HG02943 (cell line): ENCODE measurements around the gene GABRB3.
"Not testable (repeated sequence)": the region's sequence is repeated elsewhere in the genome, so short reads cannot be mapped to it uniquely, and the experiment has no call there.

Source experiments
- ATAC-seq: cut with Tn5 transposase; IDR thresholded peaks from one replicate; pipeline ENCODE4 v1.9.1; 2021; ENCODE audit warnings: mild to moderate bottlenecking, low read depth, moderate library complexity; ENCODE audit not compliant: unreplicated experiment

GABRB3 gene

DNA sequence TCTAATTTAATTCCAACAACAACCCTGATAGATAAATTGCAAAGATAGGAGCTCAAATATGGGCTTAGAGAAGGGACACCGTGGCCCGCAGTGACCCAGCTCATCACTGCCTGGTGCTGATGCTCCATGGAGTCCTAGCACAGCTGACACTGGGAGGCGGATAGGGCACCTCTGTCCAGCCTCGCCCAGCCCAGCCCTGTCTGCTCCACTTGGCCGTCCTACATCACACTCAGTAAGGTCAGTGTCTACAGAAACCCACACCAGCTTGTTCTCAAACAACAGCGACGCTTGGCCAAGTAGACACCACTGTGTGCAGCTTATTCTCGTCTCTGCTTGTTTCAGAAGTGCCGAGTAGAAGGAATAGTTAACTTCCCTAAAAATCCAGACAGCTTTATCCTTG is 33.9 kb downstream of the GABRB3 start:
- no peak for ATAC-seq

DNA sequence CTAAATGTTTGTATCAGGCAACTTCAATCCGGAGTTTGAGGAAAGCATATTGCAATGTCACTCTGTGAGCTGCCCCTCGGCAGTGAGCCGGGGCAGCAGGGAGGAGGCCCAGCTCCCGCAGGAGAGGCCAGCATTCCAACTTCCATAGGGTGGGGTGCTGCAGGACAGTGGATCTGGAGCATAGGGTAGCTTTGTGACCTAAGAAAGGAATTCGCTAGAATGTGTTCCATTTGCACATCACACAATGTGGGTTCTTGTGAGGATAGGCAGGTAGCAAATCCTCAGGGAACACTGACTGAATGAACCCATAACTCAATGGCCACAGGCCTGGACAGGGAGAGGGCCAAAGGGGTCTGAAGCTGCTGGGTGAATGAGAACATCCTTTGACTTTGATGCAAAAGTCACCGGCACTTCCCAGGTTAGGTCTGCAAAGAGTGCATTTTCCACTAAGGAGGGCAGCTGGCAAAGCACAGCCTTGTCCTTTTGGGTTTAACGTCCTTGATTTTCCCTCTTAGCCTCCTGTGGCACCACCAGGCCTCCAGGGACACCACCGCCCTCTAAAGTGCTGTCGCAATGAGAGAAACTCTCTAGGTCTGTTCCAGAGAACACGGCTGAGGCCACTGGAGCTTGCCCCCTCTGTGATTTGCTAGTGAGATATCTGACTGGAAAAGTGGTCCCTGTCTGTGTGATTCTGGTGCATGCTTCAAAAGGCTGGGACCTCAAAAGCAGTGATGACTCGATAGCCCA is 36.2 kb downstream of the GABRB3 start:
- ATAC-seq = no peak

DNA sequence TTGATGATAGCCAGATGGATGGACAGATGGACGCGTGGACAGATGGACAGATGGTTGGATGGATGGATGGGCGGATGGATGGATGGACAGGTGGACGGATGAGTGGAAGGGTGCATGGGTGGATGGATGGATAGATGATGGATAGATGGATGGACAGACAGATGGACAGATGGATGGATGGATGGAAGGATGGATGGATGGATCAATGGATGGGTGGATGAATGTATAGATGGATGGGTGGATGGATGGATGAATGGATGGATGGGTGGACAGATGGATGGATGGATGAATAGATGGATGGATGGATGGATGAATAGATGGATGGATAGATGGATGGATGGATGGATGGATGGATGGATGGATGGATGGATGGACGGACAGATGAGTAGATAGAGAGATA is 40.9 kb downstream of the GABRB3 start:
- no peak for ATAC-seq

DNA sequence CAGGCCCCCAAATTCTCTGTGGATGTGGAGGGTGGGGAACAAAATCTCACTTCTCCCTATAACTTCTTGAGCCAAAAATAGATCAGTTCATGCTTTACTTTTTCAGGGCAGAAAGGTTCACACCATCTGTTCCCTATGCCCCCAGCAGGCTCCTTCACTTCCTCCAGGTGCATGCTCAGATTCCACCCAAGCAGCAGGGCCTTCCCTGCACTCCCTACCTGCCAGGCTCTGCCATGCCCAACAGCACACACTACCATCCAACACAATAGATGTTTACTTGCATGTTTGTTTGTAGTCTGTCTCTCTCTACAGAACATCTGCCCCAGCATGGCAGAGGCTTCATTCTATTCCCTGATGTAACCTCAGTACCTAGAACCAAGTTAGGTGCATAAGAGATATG is 43.3 kb downstream of the GABRB3 start:
- no peak for ATAC-seq

DNA sequence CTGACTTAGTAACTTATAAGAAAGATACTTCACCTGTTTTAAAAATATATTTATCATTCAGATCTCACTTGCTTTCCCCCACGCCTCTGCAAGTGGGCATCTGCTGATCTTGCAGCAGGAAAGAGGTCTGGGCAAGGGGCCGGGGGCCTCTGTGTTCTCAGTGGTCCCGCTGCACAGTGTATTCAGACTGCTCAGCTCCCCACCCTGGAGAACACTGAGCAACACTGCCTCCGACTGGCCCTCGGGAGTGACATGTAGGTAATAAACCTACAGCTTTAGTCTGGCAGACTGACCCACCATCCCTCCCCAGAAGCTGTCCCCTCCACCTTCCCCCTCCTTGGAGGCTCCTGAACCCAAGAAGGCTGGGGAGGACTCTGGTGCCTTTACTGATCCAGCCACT is 43.8 kb downstream of the GABRB3 start:
- no peak for ATAC-seq

DNA sequence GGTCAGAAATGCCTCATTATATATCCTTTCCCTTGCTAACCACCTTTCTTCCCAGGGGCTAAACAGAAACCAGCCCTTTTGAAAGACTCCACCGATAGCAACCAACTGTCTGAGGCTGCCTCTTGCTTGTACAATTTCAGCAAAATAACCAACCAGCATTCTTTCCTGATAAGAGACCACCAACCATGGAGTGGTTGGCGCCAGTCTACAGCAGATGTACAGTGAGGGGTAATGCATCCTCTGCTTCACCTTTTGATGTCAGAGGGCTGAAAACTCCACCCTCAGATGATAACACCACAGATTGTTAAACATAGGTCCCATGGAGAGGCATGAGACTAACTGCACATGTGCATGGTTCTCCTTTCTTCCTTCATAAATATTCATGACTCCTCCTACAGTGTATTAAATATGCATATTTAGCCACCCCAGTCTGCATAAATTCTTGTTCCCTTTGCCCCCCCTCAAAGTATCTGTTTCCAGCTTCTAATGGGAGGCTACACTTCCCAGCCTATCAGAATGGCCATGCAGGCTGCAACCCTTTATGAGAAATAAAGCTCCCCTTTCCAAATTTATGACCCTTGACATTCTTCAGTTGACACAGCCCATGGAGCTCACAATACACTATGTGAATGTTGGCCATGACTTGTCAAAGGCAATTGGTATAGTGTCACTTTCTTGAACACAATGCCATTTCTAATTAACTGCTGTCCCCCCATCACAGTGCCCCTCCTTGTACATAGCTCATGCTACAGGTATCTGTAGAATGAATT is 48.3 kb downstream of the GABRB3 start:
- ATAC-seq = no peak

DNA sequence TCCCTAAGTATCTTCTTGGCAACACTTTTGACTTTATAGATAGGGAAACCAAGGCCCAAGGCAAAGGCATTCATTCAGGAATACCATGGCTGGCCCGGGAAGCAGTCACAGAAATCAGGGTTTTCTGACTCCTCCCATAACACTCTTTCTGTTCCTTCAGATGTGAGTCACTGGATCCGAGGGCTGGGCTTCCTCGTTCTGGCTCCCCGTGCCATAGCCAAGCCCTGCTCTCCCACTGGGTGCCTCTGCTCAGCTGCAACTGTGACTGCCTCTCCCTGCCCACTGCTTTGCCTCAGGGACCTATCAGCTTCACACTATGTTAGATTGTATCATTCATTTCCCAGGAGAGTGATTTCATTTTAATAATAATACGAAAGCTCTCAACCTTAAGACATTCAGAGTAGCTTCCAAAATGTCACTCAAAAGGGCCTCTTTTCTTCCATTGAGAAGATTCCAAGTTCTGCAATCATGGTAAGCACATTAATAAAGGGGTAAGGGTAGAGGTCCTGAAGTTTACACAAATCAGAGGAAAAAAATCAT is 50.2 kb downstream of the GABRB3 start:
- ATAC-seq = no peak

DNA sequence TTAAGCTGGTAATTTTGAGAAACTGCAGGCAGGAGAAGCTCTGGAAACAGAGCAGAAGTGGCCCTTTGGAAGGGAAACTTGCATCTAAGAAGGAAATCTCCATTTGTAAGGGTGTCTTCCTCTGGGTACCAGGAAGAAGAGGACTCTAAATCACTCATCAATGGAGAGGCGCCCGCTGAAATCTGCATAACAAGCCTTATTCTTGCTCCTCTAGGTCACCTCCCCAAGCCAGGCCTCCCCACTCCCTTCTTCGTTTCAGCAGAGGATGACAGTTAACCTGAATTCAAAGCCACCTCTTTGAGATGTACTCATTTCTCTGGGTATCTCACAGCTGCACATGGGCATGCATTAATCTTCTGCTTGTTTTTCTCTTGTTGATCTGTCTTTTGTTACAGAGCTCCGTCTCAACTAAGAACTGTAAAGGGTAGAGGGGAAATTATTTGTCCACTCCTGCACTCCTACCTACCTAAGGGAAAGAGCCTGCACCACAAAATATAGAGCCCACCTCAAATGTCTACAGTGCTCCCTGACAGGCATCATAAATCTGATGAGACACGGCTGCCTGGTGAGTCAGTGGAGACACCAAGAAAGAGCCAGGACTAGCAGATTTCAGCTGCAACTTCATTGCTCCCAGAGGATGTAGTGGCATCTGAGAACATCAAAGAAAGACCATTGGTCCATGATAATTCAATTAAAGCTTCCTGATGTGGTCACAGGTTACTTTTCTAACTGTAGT is 51.5 kb downstream of the GABRB3 start:
- no peak for ATAC-seq

DNA sequence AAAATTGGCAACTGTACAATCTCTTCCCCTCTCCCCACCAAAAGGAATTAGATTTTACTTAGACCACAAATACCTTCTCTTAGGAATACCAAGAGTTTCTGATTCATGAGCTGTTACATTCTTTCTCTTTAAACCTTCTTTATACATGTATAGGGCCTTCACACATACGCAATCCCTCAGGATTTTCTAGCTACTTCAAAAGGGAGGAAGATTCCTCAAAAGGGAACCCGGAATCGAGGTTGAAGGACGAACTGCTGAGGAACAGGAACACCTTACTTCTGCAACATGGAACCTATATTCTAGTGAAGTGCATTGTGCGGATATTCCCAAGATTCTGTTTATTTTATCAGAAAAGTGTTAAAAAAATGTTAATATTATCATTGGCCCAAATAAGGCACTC is 52.3 kb downstream of the GABRB3 start:
- no peak for ATAC-seq

DNA sequence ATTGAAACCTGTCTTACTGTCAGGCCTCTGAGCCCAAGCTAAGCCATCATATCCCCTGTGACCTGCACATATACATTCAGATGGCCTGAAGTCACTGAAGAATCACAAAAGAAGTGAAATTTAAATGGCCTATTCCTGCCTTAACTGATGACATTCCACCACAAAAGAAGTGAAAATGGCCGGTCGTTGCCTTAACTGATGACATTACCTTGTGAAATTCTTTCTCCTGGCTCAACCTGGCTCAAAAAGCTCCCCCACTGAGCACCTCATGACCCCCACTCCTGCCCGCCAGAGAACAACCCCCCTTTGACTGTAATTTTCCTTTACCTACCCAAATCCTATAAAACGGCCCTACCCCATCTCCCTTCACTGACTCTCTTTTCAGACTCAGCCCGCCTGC is 53.0 kb downstream of the GABRB3 start:
- not testable (repeated sequence) for ATAC-seq

DNA sequence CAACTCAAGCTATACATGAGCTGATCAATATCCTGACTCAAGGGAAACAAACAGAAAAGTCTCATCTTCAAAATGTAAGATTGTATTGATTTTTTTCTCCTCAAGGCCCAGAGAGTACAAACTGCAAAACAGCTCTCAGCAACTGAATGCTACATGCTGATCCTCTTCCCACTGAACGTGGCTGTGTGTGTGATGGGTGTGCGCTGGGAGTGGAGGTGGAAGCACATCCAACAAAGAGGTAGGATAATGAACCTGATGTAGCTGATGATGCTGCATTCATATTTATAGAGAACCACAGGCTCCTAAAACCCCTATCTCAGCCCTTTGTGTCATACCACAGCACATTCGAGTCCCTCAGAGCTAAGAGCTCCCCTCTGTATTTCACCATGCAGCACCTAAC is 56.8 kb downstream of the GABRB3 start:
- no peak for ATAC-seq

DNA sequence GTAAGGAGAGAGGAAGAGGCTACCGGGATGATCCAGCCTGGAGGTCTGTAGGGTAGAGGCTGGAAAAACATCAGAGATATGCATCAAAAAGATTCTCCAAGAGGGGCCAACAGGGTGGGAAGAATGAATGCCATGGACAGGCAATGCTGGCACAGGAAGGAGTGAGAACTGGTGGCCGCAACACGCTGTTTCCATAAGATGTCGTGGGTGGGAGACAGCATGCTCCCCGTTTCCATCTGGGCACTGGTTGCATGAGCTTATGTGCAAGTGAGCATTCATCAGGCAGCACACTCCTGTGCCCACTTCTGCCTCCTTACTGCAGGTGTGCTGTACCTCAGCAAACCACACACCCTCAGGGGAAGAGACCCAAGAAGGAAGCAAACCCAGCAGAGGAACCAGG is 59.4 kb downstream of the GABRB3 start:
- ATAC-seq = no peak

DNA sequence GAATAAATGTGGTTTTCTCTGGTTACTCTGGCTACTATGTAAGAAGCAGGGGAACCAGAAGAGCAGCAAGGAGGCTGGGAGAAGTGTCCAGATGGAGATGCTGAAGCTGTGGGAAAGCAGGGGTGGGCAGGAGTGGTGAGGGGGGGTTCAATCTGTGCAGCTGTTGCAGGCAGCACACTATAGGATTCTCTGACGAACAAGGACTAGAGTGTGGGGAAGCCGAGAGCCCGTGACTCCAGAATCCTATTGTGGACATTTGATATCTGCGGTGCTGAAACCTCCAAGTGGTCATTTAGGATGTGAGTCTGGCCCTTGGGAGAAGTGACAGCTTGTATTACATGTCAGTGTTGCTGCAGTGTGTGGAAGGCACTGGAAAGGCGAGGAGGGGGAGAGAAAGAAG is 60.5 kb downstream of the GABRB3 start:
- ATAC-seq = no peak

DNA sequence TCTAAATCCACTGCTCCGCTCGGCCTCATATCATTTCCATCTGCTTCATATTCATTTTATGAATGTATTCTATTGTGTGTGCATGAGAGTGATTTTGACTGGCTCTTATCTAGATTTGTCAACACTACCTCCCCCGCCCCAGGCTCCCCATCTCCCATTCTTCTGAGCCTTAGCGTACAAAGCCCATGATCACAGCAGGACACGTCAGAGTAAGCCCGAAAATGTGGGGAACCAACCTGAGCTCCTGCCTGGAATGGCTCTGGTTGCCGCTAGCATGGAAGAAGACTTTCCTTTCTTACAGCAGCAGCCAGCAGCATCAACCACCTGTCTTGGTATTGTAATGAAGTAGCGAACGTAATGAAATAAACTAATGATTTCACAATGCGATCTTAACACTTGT is 61.4 kb downstream of the GABRB3 start:
- no peak for ATAC-seq

DNA sequence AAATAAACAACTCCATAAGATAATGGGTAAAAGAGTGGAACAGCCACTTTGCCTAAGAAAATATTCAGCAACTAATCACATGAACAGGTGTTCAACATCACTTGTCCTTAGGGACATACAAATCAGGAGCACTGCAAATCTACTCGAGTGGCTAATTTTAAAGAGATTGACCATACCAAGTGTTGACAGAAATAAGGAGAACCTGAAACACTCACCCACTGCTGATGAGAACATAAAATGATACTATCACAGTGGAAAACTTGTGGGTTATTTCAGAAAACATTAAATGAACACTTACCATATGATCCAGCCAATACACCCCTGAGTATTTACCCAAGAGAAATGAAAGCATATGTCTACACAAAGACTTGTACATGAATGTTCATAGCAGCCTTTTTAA is 70.5 kb downstream of the GABRB3 start:
- ATAC-seq = no peak

DNA sequence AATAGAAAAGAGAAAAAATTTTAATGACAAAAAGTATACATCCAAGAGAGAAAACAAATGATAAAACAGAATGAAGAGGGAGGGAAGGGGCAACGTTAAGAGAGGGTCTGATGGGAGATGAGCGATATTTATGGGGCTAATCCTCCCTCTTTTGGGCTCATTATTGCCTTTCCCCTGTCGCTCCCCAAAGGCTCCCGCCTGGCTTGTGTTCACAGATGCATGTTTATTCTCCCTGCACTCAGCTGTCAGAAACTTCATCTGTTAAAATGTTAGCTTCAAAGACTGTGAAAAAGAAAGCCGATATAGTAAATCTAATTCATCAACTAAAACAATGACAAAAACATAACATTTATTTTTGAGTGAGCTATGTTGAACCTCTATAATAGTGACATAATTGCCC is 74.3 kb downstream of the GABRB3 start:
- no peak for ATAC-seq

DNA sequence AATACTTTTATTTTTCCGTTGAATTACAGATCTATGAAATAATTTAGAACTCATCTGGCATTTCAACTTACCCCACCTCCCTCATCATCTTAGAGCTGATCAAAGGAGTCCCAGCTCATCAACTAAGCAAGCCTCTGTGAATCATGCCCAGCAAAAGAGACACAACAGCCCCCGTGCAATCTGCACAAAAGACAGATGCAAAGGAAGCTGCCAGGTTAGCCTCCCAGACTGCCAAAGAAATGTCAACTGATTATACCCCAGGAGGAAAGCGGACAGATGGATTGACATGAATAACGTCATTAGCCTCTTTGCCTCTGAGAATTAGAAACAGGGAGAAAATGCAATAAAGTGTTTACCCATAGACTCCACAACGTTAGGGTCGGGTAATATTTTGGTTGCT is 75.0 kb downstream of the GABRB3 start:
- no peak for ATAC-seq

DNA sequence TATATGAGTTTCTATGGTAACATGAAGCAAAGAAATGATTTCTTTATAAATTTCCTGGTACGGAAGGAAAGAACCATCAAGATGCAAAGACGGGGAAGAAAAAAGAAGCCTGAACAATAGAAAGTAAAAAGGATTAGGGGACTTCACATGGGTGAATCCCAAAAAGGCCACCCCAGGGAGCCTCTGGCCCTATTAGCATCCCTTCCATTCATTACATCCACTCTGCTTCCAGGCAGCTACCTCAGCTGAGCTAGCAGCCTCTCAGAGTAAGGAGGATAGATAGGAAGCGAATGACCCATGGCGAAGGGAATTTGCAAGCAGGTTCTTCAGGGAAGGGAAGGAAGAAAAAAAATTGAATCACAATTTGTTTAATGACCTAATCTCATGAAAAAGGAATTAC is 81.6 kb downstream of the GABRB3 start:
- no peak for ATAC-seq

DNA sequence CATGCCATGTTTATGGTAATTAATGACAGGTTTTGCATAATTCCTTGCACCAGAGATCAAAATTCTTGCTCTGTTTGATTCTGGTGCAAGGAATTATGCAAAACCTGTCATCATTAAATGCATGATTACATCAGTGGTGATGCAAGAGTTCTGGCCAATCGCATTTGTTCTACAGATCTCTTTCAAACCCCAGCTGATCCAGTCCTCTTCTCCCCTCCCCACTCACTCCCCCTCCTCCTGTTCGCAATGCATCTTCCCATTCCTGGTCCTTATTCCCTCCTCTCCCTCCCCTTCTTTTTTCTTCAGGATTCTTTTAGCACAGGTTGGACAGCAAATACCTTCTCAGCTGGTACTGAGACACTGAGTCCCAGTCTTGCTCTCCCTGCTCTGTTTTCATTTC is 82.1 kb downstream of the GABRB3 start:
- ATAC-seq = no peak

DNA sequence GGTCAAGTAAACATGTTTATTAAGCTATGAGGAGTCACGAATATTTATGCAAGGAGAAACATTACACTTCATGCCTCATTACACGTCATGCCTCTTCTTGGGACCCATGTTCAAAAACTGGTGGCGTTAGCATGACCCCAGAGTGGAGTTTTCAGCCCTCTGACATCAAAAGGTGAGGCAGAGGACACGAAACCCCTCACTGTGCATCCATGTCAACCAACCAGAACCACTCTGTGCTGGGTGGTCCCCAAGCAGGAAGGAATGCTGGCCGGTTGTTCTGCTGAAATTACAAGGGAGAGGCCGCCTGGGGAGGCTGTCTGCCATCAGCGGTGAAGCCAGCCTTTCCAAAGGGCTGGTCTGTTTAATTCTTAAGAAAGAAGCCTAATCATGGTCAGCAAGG is 83.4 kb downstream of the GABRB3 start:
- no peak for ATAC-seq

DNA sequence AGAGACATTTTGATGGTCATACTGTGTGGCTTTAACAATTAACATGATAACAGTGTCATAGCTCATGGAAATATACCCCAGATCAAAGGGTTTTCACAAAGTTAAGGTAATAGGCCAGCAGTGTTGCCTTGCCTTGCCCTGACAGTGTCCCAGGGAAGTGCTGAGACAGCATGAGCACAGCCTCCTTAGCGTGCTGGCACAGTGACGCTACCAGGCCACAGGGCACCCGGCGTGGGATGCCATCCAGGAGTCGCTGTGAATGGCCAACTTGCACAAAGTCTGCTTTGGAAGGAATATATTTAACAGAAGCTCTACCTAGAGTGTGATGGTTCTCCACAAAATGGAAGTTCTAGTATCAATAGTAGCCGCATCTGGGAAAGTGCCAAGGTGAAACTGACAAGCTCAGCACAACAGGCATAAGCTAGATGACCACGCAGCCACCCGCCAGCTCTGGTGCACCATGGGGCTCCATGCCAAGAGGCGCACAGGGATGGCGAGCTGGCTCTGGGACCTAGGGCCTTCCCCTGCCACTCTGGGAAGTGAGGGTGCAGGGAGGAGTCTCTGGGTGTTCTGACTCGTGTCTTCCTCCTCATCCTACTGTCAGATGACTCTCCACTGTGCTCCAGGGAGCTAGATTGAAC is 86.2 kb downstream of the GABRB3 start:
- no peak for ATAC-seq
